HG02610 (cell line): ENCODE data around the gene ACOT12.

Experiments
- ATAC-seq: cut with Tn5 transposase; IDR thresholded peaks from one replicate; pipeline ENCODE4 v1.9.1; 2021; ENCODE audit warnings: mild to moderate bottlenecking, moderate library complexity; ENCODE audit not compliant: unreplicated experiment

Gene ACOT12

GRCh38 chr5:81401266-81401665 lies 7.3 kb upstream of the ACOT12 start:
- no peak for ATAC-seq

GRCh38 chr5:81400375-81400774 lies 6.4 kb upstream of the ACOT12 start:
- ATAC-seq, result no peak

GRCh38 chr5:81398741-81399140 lies 4.8 kb upstream of the ACOT12 start:
- no peak for ATAC-seq

GRCh38 chr5:81397176-81397575 lies 3.2 kb upstream of the ACOT12 start:
- no peak for ATAC-seq

GRCh38 chr5:81395262-81395661 lies 1.3 kb upstream of the ACOT12 start:
- ATAC-seq, result no peak

GRCh38 chr5:81393430-81393782 lies 528 bp downstream of the ACOT12 start:
- no peak for ATAC-seq

- no peak for ATAC-seq
Observed at GRCh38 chr5:81389025-81389424, 4.9 kb downstream of the ACOT12 start.

GRCh38 chr5:81388169-81388568 lies 5.8 kb downstream of the ACOT12 start:
- ATAC-seq, result no peak

GRCh38 chr5:81383867-81384266 lies 10.1 kb downstream of the ACOT12 start:
- no peak for ATAC-seq

- ATAC-seq, result no peak
Observed at GRCh38 chr5:81371354-81371876, 22.5 kb downstream of the ACOT12 start.

GRCh38 chr5:81370912-81371311 lies 23.0 kb downstream of the ACOT12 start:
- ATAC-seq, result no peak

- no peak for ATAC-seq
Observed at GRCh38 chr5:81365541-81365940, 28.4 kb downstream of the ACOT12 start.

GRCh38 chr5:81363093-81363871 lies 30.7 kb downstream of the ACOT12 start:
- no peak for ATAC-seq

GRCh38 chr5:81361600-81361999 lies 32.3 kb downstream of the ACOT12 start:
- no peak for ATAC-seq

GRCh38 chr5:81360640-81361039 lies 33.3 kb downstream of the ACOT12 start:
- ATAC-seq, result no peak

- no peak for ATAC-seq
Observed at GRCh38 chr5:81359881-81360280, 34.1 kb downstream of the ACOT12 start.

- no peak for ATAC-seq
Observed at GRCh38 chr5:81359108-81359507, 34.8 kb downstream of the ACOT12 start.

GRCh38 chr5:81355291-81356251 lies 38.4 kb downstream of the ACOT12 start:
- ATAC-seq, result no peak

GRCh38 chr5:81354093-81354492 lies 39.8 kb downstream of the ACOT12 start:
- ATAC-seq, result no peak

GRCh38 chr5:81353189-81353588 lies 40.7 kb downstream of the ACOT12 start:
- no peak for ATAC-seq

GRCh38 chr5:81350507-81350906 lies 43.4 kb downstream of the ACOT12 start:
- no peak for ATAC-seq

- ATAC-seq, result no peak
Observed at GRCh38 chr5:81349161-81349560, 44.8 kb downstream of the ACOT12 start.
